Keratinocyte (primary cell): Measurements from ENCODE around the gene OTUD5. TPM values are rescaled to one million over a fixed set of nuclear protein-coding genes. Genes with fewer than 3 reads are reported as not detected.
"Not testable (repeated sequence)": the region's sequence is repeated elsewhere in the genome, so short reads cannot be mapped to it uniquely, and the experiment has no call there.

Experiments used
- DNase-seq: peaks from one replicate; pipeline ENCODE4 v3.0.0-alpha.2; 2011; ENCODE audit warnings: low read depth, missing footprints, low spot score
- FAIRE-seq: peaks from 2 replicates; lab custom pipeline; 2011; peaks lifted over from hg19 to GRCh38; lab: Jason Lieb, UNC
- H2AFZ ChIP-seq: 2 replicates; pipeline ENCODE4 v1.6.0; 2012; ENCODE audit warnings: low read length, control low read depth, inconsistent platforms; ENCODE audit not compliant: control insufficient read depth
- H3K27ac ChIP-seq: 2 replicates; pipeline ENCODE4 v1.5.1; 2011; ENCODE audit warnings: low read length; ENCODE audit not compliant: control insufficient read depth, insufficient read depth
- H3K27me3 ChIP-seq: 3 replicates; pipeline ENCODE4 v1.6.0; 2011; ENCODE audit warnings: low read length; ENCODE audit not compliant: control insufficient read depth, insufficient read depth; ENCODE audit errors: extremely low read depth
- H3K36me3 ChIP-seq, 2 experiments: 2 replicates in 1 of 2; 3 replicates in 1 of 2; pipeline ENCODE4 v1.5.1; 2011; ENCODE audit warnings: low read length in 2 of 2, mild to moderate bottlenecking in 1 of 2; ENCODE audit not compliant: control insufficient read depth in 2 of 2, insufficient read depth in 2 of 2; ENCODE audit errors: extremely low read depth in 1 of 2
- H3K4me1 ChIP-seq: 3 replicates; pipeline ENCODE4 v1.5.1; 2011; ENCODE audit warnings: low read length; ENCODE audit not compliant: control insufficient read depth, insufficient read depth; ENCODE audit errors: extremely low read depth
- H3K4me2 ChIP-seq: 3 replicates; pipeline ENCODE4 v1.6.0; 2011; ENCODE audit warnings: low read depth, low read length; ENCODE audit not compliant: control insufficient read depth, insufficient read depth; ENCODE audit errors: extremely low read depth
- H3K4me3 ChIP-seq, 3 experiments: fragments of 200-600 bp in 1 of 3; sonication (generic) in 1 of 3; 2 replicates in 2 of 3; 3 replicates in 1 of 3; pipeline ENCODE4 v1.5.1; 2011 to 2016; ENCODE audit warnings: low read length in 3 of 3, mild to moderate bottlenecking in 3 of 3, control low read depth in 2 of 3, inconsistent platforms in 1 of 3, low read depth in 1 of 3, mixed read lengths in 1 of 3, mixed run types in 1 of 3, moderate library complexity in 1 of 3; ENCODE audit not compliant: control insufficient read depth in 2 of 3, insufficient read depth in 2 of 3; ENCODE audit errors: extremely low read depth in 1 of 3
- H3K79me2 ChIP-seq: 2 replicates; pipeline ENCODE4 v1.6.0; 2012; ENCODE audit warnings: low read length; ENCODE audit not compliant: control insufficient read depth, insufficient read depth
- H3K9ac ChIP-seq: 3 replicates; pipeline ENCODE4 v1.6.0; 2011; ENCODE audit warnings: low read length; ENCODE audit not compliant: control insufficient read depth, insufficient read depth; ENCODE audit errors: extremely low read depth
- H3K9me1 ChIP-seq: 3 replicates; pipeline ENCODE4 v1.6.0; 2011; ENCODE audit warnings: low read length; ENCODE audit not compliant: control insufficient read depth, insufficient read depth; ENCODE audit errors: extremely low read depth
- H3K9me3 ChIP-seq: 2 replicates; pipeline ENCODE4 v1.5.1; 2012; ENCODE audit warnings: low read depth, low read length; ENCODE audit not compliant: control insufficient read depth
- H4K20me1 ChIP-seq: 3 replicates; pipeline ENCODE4 v1.6.0; 2011; ENCODE audit warnings: low read length; ENCODE audit not compliant: control insufficient read depth, insufficient read depth; ENCODE audit errors: extremely low read depth
- CTCF ChIP-seq, 3 experiments: IDR thresholded peaks in 1 of 3; conservative IDR thresholded peaks in 1 of 3; optimal IDR thresholded peaks in 1 of 3; 2 replicates in 2 of 3; 3 replicates in 1 of 3; pipeline versions ENCODE3 to v1.5.1; 2011; ENCODE audit warnings: low read length in 3 of 3, mild to moderate bottlenecking in 3 of 3, moderate library complexity in 2 of 3, control low read depth in 1 of 3, inconsistent platforms in 1 of 3; ENCODE audit not compliant: insufficient read depth in 2 of 3; ENCODE audit errors: extremely low read depth in 1 of 3
- EZH2 ChIP-seq: IDR thresholded peaks from one replicate; pipeline ENCODE4 v1.6.1; 2012; ENCODE audit warnings: inconsistent platforms, mild to moderate bottlenecking, low read length, moderate library complexity
- dilution Hi-C: fragments of 300-500 bp; cut with MboI; formaldehyde crosslinking; loops from one replicate; pipeline ENCODE4 v1.7.0; 2020; ENCODE audit warnings: low sequenced_read_pairs; ENCODE audit not compliant: extremely low pct_ligation_motif_present
- polyA plus RNA-seq, 5 experiments: library from polyadenylated mRNA; depleted of rRNA in 3 of 5; stranded (reverse) in 3 of 5; stranded (forward) in 1 of 5; unstranded in 1 of 5; fragments of >200 nt; gene quantifications; 1 replicate in 1 of 5; 2 replicates in 3 of 5; 3 replicates in 1 of 5; pipeline versions ENCODE4 v1.2.1 to v1.2.3, GENCODE V29; 2011 to 2012; ENCODE audit warnings: missing spikeins in 2 of 5, low read depth in 1 of 5, low replicate concordance in 1 of 5

OTUD5 gene
- polyA plus RNA-seq, 1 donor (not counting 4 experiments of a cell fraction or from before 2014, with no cell fraction given), result 40.3 TPM

DNA sequence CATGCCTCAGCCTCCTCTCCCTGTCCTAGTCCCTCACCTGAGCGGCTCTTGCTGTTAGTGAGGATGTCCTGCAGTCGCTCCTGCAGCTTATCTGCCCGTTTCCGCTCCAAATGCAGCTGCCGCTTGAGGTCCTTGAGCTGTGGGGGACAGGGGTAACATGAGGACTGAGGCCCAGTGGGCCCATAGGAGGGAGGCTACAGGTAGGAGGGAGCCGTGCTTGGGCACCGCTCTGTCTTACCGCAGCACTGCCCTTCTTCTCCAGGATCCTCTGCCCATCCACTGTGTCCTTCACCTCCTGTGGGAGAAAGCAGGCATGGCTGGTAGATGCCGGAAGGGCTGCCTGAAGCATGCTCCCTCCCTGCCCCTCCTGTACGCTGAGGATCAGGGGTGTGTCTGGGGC, 23.8 kb upstream of the OTUD5 start:
- Histone ChIP-seq H3K27me3 (no peaks in the 10 kb centered on the region), H2AFZ (no peak overlapping the region), H3K4me1 (no peaks in the 10 kb centered on the region), H3K79me2 (no peaks in the 10 kb centered on the region), H3K27ac (no peak overlapping the region), H3K9me3 (no peaks in the 10 kb centered on the region), H3K9ac (no peak overlapping the region), H4K20me1 (no peaks in the 10 kb centered on the region), H3K9me1 (no peaks in the 10 kb centered on the region), H3K4me3 (no peak overlapping the region), H3K4me2 (no peak overlapping the region), H3K36me3 (peaks cover 12 to 20% of the 10 kb centered on the region in 2 experiments)
- TF ChIP-seq CTCF (optimal IDR thresholded peaks at IDR 0.05 in 1 of 3, IDR thresholded peaks at IDR 0.05 in 1 of 3, conservative IDR thresholded peaks at IDR 0.05 in 1 of 3; ENCODE audit: extremely low read depth in 1 of 3, insufficient read depth in 2 of 3, low read length in 3 of 3), result no peak
- no peak for TF ChIP-seq EZH2
- dilution Hi-C loops, result no loop called here
- FAIRE-seq (no peak), DNase-seq (no peak)

- H2AFZ ChIP-seq, H3K4me1 ChIP-seq, H3K4me2 ChIP-seq, H3K79me2 ChIP-seq, H3K27ac ChIP-seq, H3K9ac ChIP-seq, H3K9me3 ChIP-seq, dilution Hi-C loops, DNase-seq, H3K4me3 ChIP-seq, H3K9me1 ChIP-seq, H3K27me3 ChIP-seq, H4K20me1 ChIP-seq, FAIRE-seq: not testable (repeated sequence)
- peaks cover 12 to 20% of the 10 kb centered on the region in 2 experiments for H3K36me3 ChIP-seq
These were observed 22.9 kb upstream of the OTUD5 start for GRCh38 chrX:48980341-48980740.

GRCh38 chrX:48978226-48978625, 20.8 kb upstream of the OTUD5 start:
- Histone ChIP-seq H3K4me3 (no peak overlapping the region), H2AFZ (no peak overlapping the region), H3K4me1 (no peaks in the 10 kb centered on the region), H3K9me3 (no peaks in the 10 kb centered on the region), H3K4me2 (no peak overlapping the region), H3K9ac (no peak overlapping the region), H3K27ac (no peak overlapping the region), H3K36me3 (peaks cover 6 to 9% of the 10 kb centered on the region in 2 experiments), H3K27me3 (no peaks in the 10 kb centered on the region), H4K20me1 (no peaks in the 10 kb centered on the region), H3K9me1 (no peaks in the 10 kb centered on the region), H3K79me2 (no peaks in the 10 kb centered on the region)
- no peak for FAIRE-seq
- DNase-seq, result no peak
- TF ChIP-seq EZH2 (no peak), CTCF (optimal IDR thresholded peaks at IDR 0.05 in 1 of 3, IDR thresholded peaks at IDR 0.05 in 1 of 3, conservative IDR thresholded peaks at IDR 0.05 in 1 of 3; ENCODE audit: extremely low read depth in 1 of 3, insufficient read depth in 2 of 3, low read length in 3 of 3) (no peak)
- dilution Hi-C loops, result no loop called here
